T-helper 17 cell (primary cell): ENCODE data around the gene HEMK1. TPM values are rescaled to one million over a fixed set of nuclear protein-coding genes. Genes with fewer than 3 reads are reported as not detected.
A peak's percentile ranks its signal among the peaks of the same experiment; 100 is the strongest.

Experiments used
- ATAC-seq: fragments of 150-1000 bp; cut with Tn5 transposase; 2 replicates; pipeline ENCODE4 v1.10.0; 2021; ENCODE audit warnings: mild to moderate bottlenecking, moderate library complexity
- DNase-seq, 3 donors: peaks; one replicate each; pipeline versions ENCODE4 v3.0.0 to v3.0.0-alpha.2; 2020 to 2021
- H3K9me3 ChIP-seq: one replicate; pipeline ENCODE4 v1.7.0; 2013; ENCODE audit warnings: low read length, mild to moderate bottlenecking; ENCODE audit not compliant: control insufficient read depth, poor library complexity, severe bottlenecking
- H3K27ac Mint-ChIP-seq: one replicate; pipeline ENCODE4 v1.8.0; 2022; ENCODE audit warnings: mild to moderate bottlenecking, moderate library complexity, mixed read lengths
- H3K27me3 Mint-ChIP-seq: one replicate; pipeline ENCODE4 v1.8.0; 2022; ENCODE audit warnings: mixed read lengths
- H3K36me3 Mint-ChIP-seq: one replicate; pipeline ENCODE4 v1.8.0; 2022; ENCODE audit warnings: low read depth, mixed read lengths
- H3K4me1 Mint-ChIP-seq: one replicate; pipeline ENCODE4 v1.8.0; 2022; ENCODE audit warnings: mild to moderate bottlenecking, mixed read lengths
- H3K4me3 Mint-ChIP-seq: one replicate; pipeline ENCODE4 v1.8.0; 2022; ENCODE audit warnings: mild to moderate bottlenecking, moderate library complexity, mixed read lengths
- total RNA-seq, 4 donors: library from RNA in 2 of 4; stranded (reverse) in 2 of 4; gene quantifications; one replicate each; pipeline ENCODE4 v1.2.3 and lab custom pipeline; 2022 to 2026

The HEMK1 gene
- total RNA-seq, 2 donors from 2014 or later, result 22.7 to 25.1 TPM

GRCh38 chr3:50572801-50573371 lies 3.6 kb downstream of the HEMK1 start:
- H3K4me3 Mint-ChIP-seq, result peak overlapping the region; percentile 85

DNA sequence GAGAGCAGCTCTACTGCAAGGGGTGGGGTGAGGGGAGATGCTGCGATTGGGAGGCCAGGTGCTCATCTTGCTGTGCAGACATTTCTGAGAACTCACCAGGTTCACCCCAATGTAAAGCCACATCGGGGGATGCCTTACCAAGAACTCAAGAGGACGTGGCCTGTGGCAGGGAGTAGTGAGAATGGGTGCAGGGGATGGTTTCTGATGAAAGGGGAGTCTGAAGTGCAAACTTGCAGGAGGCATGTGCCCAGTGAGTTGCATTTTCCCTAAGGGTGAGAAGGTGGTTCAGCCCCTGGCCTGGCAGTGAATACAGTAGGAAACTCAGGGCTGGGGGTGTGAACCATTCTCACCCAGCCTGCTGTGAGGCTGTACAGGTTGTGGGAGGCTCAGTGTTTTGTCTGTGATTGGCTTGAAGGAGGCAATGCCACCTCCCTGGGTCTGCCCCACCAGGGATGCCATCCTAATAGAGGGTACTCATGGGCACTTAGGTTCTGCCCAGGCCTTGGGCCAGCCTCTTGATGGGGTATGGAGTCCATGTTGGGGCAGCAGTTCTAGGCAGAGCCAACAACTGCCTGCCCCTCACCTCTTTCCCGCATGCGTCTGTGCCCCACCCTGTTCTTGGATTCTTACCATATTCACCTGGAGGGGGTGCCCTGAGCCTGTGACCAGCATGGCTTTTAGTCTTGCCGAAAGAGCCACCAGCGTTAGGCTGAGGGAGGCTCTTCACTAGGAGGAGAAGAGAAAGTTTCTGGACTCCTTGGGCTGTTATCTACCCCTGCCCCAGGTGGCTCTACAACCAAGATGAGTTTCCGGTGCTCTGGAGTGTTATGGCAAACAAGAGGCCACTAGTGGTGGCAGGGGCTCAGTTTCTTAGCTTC lies 4.5 kb downstream of the HEMK1 start:
- Mint-ChIP-seq H3K27ac (peak overlapping the region; percentile 85), H3K27me3 (no peaks in the 10 kb centered on the region), H3K36me3 (no peaks in the 10 kb centered on the region), H3K4me1 (peaks cover 56% of the 10 kb centered on the region), H3K4me3 (peak overlapping the region; percentile 85)
- peak; percentile 28 for ATAC-seq
- no peak for DNase-seq
- H3K9me3 ChIP-seq, result no peaks in the 10 kb centered on the region

More at GRCh38 chr3:50572801-50573371, 3.6 kb downstream of the HEMK1 start:
- no peak for ATAC-seq
- H3K36me3 Mint-ChIP-seq, result no peaks in the 10 kb centered on the region
- H3K27ac Mint-ChIP-seq, result peak overlapping the region; percentile 85
- no peaks in the 10 kb centered on the region for H3K9me3 ChIP-seq
- H3K27me3 Mint-ChIP-seq, result no peaks in the 10 kb centered on the region
- DNase-seq, result no peak
- peaks cover 61% of the 10 kb centered on the region for H3K4me1 Mint-ChIP-seq

GRCh38 chr3:50574444-50574831 lies 5.1 kb downstream of the HEMK1 start:
- H3K4me3 Mint-ChIP-seq, result peak overlapping the region; percentile 85
- ATAC-seq, result no peak
- H3K9me3 ChIP-seq, result no peaks in the 10 kb centered on the region
- peaks cover 59% of the 10 kb centered on the region for H3K4me1 Mint-ChIP-seq
- H3K36me3 Mint-ChIP-seq, result peaks cover 2% of the 10 kb centered on the region
- no peak for DNase-seq
- H3K27me3 Mint-ChIP-seq, result no peaks in the 10 kb centered on the region
- peak overlapping the region; percentile 85 for H3K27ac Mint-ChIP-seq

- DNase-seq (no peak), ATAC-seq (no peak)
- H3K4me3 Mint-ChIP-seq, result no peak overlapping the region
- no peaks in the 10 kb centered on the region for H3K9me3 ChIP-seq
- peak overlapping the region; percentile 85 for H3K27ac Mint-ChIP-seq
- peaks cover 54% of the 10 kb centered on the region for H3K4me1 Mint-ChIP-seq
- H3K36me3 Mint-ChIP-seq, result peaks cover 2% of the 10 kb centered on the region
- H3K27me3 Mint-ChIP-seq, result no peaks in the 10 kb centered on the region
Measured at GRCh38 chr3:50575372-50575771, 6.0 kb downstream of the HEMK1 start.

DNA sequence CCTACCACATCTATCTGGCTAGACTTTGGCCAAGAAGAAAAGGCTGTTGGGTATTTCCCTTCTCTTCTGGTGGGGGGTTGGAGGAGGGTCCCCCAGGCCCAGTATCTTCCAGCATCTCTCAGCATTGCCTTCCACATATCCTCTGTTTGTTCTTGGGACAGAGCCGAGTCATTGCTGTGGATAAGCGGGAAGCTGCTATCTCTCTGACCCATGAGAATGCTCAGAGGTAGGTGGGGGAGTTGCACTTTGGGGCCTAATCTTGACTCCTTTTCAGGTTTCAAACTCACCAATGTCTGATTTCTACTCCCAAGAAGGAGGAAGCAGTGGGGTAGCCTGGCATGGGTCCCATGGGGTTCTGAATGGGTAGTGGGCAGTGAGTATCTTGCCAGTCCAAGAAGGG lies 8.0 kb downstream of the HEMK1 start:
- Mint-ChIP-seq H3K4me1 (peaks cover 50% of the 10 kb centered on the region), H3K27ac (peak overlapping the region; percentile 85), H3K4me3 (no peak overlapping the region), H3K36me3 (peaks cover 2% of the 10 kb centered on the region), H3K27me3 (no peaks in the 10 kb centered on the region)
- DNase-seq (no peak), ATAC-seq (no peak)
- H3K9me3 ChIP-seq, result no peaks in the 10 kb centered on the region

- Mint-ChIP-seq H3K36me3 (peaks cover 8% of the 10 kb centered on the region), H3K4me3 (no peak overlapping the region), H3K27ac (no peak overlapping the region), H3K27me3 (no peaks in the 10 kb centered on the region), H3K4me1 (peaks cover 37% of the 10 kb centered on the region)
- H3K9me3 ChIP-seq, result no peaks in the 10 kb centered on the region
- DNase-seq, result no peak
- ATAC-seq, result peak; percentile 53
Measured at GRCh38 chr3:50580683-50581458, 11.5 kb downstream of the HEMK1 start.

DNA sequence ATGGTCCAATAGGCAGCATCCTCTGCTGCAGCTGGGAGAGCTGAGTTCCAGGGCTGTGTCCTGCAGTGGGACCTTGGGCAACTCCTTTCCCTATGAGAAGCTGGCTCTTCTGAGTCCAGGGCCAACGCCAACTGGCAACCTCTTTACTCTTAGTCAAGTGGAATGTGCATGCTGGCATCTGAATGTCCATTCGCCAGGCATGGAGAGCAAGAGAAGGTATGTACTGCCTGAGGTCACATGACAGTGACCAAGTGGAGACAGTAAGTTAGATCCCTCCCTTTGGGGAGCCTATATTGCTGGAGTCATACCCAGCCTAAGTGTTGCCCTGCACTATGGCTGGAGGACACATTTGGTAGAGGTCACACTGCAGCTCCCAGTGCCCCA lies 12.1 kb downstream of the HEMK1 start:
- peaks cover 32% of the 10 kb centered on the region for H3K4me1 Mint-ChIP-seq
- ATAC-seq (no peak), DNase-seq (no peak)
- H3K36me3 Mint-ChIP-seq, result peaks cover 8% of the 10 kb centered on the region
- peak overlapping the region; percentile 83 for H3K27ac Mint-ChIP-seq
- no peak overlapping the region for H3K4me3 Mint-ChIP-seq
- no peaks in the 10 kb centered on the region for H3K27me3 Mint-ChIP-seq
- no peaks in the 10 kb centered on the region for H3K9me3 ChIP-seq

GRCh38 chr3:50582083-50582482 lies 12.8 kb downstream of the HEMK1 start:
- H3K4me3 Mint-ChIP-seq, result no peak overlapping the region
- ATAC-seq (no peak), DNase-seq (no peak)
- H3K27me3 Mint-ChIP-seq, result no peaks in the 10 kb centered on the region
- peaks cover 8% of the 10 kb centered on the region for H3K36me3 Mint-ChIP-seq
- peak overlapping the region; percentile 83 for H3K27ac Mint-ChIP-seq
- peaks cover 33% of the 10 kb centered on the region for H3K4me1 Mint-ChIP-seq
- no peaks in the 10 kb centered on the region for H3K9me3 ChIP-seq

GRCh38 chr3:50583897-50584296 lies 14.6 kb downstream of the HEMK1 start:
- H3K36me3 Mint-ChIP-seq, result peaks cover 8% of the 10 kb centered on the region

DNA sequence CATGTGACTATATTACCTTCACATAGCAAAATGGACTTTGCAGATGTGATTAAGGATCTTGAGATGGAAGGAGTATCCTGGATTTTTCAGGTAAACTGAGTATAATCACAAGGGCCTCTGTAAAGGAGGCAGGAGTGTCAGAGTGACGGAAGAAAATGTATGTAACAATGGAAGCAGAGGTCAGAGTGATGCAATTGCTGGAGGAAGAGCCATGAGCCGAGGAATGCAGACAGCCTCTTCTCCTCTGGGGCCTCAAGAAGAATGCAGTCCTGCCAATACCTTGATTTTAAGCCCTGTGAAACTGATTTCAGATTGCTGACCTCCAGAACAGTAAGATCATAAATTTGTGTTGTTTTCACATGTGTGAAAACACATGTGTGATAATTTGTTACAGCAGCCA lies 15.1 kb downstream of the HEMK1 start:
- ATAC-seq (no peak), DNase-seq (no peak)
- no peaks in the 10 kb centered on the region for H3K9me3 ChIP-seq
- Mint-ChIP-seq H3K36me3 (peaks cover 6% of the 10 kb centered on the region), H3K27ac (peak overlapping the region; percentile 83), H3K4me1 (peaks cover 48% of the 10 kb centered on the region), H3K4me3 (no peak overlapping the region), H3K27me3 (no peaks in the 10 kb centered on the region)

More at GRCh38 chr3:50583897-50584296, 14.6 kb downstream of the HEMK1 start:
- no peak for ATAC-seq
- DNase-seq, result no peak
- H3K4me3 Mint-ChIP-seq, result no peak overlapping the region
- H3K4me1 Mint-ChIP-seq, result peaks cover 50% of the 10 kb centered on the region
- H3K27me3 Mint-ChIP-seq, result no peaks in the 10 kb centered on the region
- no peaks in the 10 kb centered on the region for H3K9me3 ChIP-seq
- peak overlapping the region; percentile 83 for H3K27ac Mint-ChIP-seq

GRCh38 chr3:50585919-50586762 lies 16.8 kb downstream of the HEMK1 start:
- DNase-seq, result no peak
- H3K9me3 ChIP-seq, result no peaks in the 10 kb centered on the region
- ATAC-seq, result no peak
- Mint-ChIP-seq H3K4me3 (no peak overlapping the region), H3K27ac (peak overlapping the region; percentile 90), H3K36me3 (peaks cover 6% of the 10 kb centered on the region), H3K27me3 (no peaks in the 10 kb centered on the region), H3K4me1 (peaks cover 52% of the 10 kb centered on the region)

DNA sequence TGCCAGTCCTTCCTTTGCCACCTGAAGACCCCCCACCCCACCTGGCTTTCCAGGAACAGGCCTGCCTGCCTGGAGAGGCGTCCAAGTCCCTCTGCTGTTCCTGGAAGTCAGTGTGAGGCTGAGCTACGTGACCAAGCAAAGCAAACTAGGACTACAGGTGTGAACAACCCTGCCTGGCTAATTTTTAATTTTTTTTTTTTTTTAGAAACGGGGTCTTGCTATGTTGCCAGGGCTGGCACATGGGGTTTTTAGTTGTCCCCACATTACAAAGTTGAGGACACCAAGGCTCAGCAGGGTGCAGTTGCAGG lies 17.4 kb downstream of the HEMK1 start:
- peak overlapping the region; percentile 90 for H3K27ac Mint-ChIP-seq

More for the DNA sequence above, 17.4 kb downstream of the HEMK1 start:
- H3K9me3 ChIP-seq, result no peaks in the 10 kb centered on the region
- ATAC-seq, result no peak
- peaks cover 49% of the 10 kb centered on the region for H3K4me1 Mint-ChIP-seq
- no peak for DNase-seq
- H3K36me3 Mint-ChIP-seq, result peaks cover 6% of the 10 kb centered on the region
- H3K27me3 Mint-ChIP-seq, result no peaks in the 10 kb centered on the region
- H3K4me3 Mint-ChIP-seq, result no peak overlapping the region
